Omental fat pad (tissue), 4 donors: ENCODE measurements around the gene LENG8. TPM values are rescaled to one million over a fixed set of nuclear protein-coding genes. Genes with fewer than 3 reads are reported as not detected.

Experiments used
- ATAC-seq: fragments of 150-250 bp; one replicate; pipeline ENCODE4 v1.9.1; 2016; ENCODE audit warnings: mild to moderate bottlenecking, moderate library complexity; ENCODE audit not compliant: low FRiP score
- DNase-seq: peaks from one replicate; pipeline ENCODE4 v3.0.0-alpha.2; 2019; ENCODE audit warnings: low spot score
- CTCF ChIP-seq, 3 donors: fragments of 450-650 bp; IDR thresholded peaks; one replicate each; pipeline ENCODE4 v1.5.1; 2016 to 2017; ENCODE audit warnings: antibody characterized with exemption in 3 of 3, mild to moderate bottlenecking in 3 of 3, moderate library complexity in 2 of 3
- total RNA-seq, 4 donors: library from RNA; depleted of rRNA; stranded (reverse); fragments of >200 nt; gene quantifications; one replicate each; pipeline ENCODE4 v1.1.0, GENCODE V29; 2016

Gene LENG8
- total RNA-seq, 4 donors from 2014 or later, result 79.5 to 160 (median 112) TPM

GRCh38 chr19:54422136-54422535 is 26.9 kb upstream of the LENG8 start:
- ATAC-seq (no peak), DNase-seq (no peak)
- TF ChIP-seq CTCF (IDR thresholded peaks at IDR 0.05), result no peak

GRCh38 chr19:54424201-54424600 is 24.8 kb upstream of the LENG8 start:
- no peak for TF ChIP-seq CTCF (IDR thresholded peaks at IDR 0.05)
- no peak for ATAC-seq
- no peak for DNase-seq

GRCh38 chr19:54424660-54425381 is 24.2 kb upstream of the LENG8 start:
- TF ChIP-seq CTCF (IDR thresholded peaks at IDR 0.05), result no peak
- ATAC-seq, result no peak

GRCh38 chr19:54425382-54425723 is 23.6 kb upstream of the LENG8 start:
- DNase-seq (no peak), ATAC-seq (no peak)
- TF ChIP-seq CTCF (IDR thresholded peaks at IDR 0.05), result no peak

More at GRCh38 chr19:54424660-54425381, 24.2 kb upstream of the LENG8 start:
- DNase-seq, result no peak

- TF ChIP-seq CTCF (IDR thresholded peaks at IDR 0.05), result no peak
- DNase-seq (no peak), ATAC-seq (no peak)
Observed at GRCh38 chr19:54426291-54426931, 22.6 kb upstream of the LENG8 start.

GRCh38 chr19:54427586-54427985 is 21.4 kb upstream of the LENG8 start:
- ATAC-seq (no peak), DNase-seq (no peak)
- no peak for TF ChIP-seq CTCF (IDR thresholded peaks at IDR 0.05)
